Raji (cell line): ENCODE measurements around the gene CA14.

Source experiments
- POLR2A ChIP-seq: IDR thresholded peaks from 2 replicates; pipeline ENCODE4 v1.6.1; 2011; ENCODE audit warnings: low read depth, low read length, control low read depth; ENCODE audit not compliant: insufficient read depth

The CA14 gene

DNA sequence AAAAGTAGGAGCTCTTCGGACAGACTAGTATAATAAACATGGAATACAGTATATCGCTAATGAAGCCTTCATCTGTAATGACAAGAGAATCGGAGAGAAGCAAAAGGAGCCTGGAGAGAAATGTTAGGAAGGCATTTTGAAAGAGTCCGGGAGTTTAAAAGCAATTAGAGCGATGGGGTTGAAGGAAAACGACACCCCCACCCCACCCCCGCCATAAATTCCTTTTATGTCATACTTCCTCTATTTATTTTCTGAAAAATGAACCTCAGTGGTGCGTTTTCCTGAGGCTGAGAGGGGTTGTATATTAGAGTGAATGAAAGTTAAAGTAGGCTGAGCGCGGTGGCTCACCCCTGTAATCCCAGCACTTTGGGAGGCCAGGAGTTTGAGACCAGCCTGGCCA, 11.9 kb downstream of the CA14 start:
- TF ChIP-seq POLR2A, result no peak

DNA sequence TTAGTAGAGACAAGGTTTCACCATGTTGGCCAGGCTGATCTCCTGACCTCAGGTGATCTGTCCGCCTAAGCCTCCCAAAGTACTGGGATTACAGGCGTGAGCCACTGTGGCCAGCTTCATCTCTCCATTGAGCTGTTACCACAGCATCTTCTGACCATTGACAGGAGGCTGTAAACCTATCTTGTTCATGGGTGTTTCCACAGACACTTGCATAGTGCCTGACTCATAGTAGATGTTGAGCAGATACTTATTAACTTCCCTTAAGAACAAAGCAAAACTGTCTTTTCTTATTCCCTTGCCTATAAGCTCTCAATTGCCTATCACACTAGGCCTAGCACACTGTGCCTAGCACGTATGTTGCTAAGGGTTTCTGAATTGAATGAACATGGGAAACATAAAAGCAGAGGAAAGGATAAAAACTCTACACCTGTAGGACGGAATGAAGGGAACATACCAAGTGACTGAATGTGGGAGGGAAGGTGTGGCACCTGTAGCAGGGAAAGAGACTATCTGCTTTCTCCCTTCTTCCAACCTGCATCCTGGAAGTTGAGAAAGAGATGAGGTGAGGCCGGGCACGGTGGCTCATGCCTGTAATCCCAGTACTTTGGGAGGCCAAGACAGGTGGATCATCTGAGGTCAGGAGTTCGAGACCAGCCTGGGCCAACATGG, 13.9 kb downstream of the CA14 start:
- no peak for TF ChIP-seq POLR2A

DNA sequence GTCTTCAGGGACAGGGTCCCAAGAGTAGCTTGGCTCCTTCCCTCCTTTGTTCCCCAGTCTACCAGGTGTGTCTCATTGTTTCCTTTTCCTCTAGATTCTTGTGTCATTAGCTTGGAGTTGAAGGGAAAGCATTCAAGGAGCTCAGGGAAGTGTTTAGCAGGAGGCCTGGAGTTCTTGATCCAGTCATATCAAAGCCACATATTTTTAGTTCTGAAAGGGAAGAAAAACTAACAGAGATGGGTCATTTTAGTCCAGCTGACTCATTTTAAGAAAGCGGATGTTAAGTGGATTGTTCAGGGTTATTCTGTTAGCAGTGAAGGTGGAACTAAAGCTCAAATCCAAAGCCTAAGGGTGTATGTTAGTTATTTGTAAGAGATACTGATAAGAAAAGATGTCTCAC, 15.7 kb downstream of the CA14 start:
- no peak for TF ChIP-seq POLR2A

DNA sequence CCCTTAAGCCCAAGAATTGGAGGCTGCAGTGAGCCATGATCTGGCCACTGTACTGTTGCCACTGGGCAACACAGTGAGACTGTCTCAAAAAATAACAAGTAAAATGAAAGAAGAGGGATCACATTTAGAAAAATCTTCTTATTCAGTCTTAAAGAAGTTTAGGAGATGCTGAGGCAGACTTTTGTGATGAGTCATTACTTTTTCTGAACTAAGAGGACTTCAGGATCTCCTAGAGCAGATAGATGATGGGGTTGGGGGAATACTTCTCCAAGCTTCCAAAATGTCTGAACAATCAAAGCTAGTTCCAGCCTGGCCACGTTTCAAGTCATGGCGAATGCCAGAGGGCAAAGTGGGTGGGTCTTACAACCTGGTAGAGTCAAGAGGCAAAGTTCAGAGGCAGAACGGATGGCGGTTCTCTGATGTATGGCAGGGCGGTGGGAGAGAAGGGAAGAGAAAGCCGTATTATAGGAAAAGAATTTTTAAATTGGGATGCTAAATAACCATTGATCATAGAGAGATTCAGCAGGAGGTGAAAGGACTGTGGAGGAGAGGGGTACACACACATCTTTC, 22.6 kb downstream of the CA14 start:
- no peak for TF ChIP-seq POLR2A

DNA sequence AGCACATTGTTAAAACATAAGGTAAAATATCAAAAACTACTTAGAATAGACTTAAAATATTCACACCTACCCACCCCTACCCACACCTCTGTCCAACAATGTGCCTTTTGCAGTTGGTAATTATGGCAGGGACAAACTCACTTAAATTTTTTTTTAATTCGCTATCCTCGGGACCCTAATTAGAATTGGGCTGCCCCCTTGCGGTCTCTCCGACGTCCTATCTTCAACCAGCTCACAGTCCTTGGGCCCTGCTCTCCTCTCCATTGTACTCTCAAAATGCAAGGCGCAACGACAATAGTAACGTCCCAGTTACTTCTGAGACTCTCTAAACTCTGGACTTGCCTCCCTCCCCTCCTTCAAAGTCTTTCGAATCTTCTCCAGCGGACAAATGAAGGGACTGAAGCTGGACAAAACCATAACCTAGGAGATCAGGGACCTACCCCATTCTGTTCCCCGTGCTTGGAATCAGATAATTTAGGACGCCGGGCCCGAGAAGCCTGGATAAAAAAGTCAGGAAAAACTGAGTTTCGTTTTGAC, 23.7 kb downstream of the CA14 start:
- no peak for TF ChIP-seq POLR2A

DNA sequence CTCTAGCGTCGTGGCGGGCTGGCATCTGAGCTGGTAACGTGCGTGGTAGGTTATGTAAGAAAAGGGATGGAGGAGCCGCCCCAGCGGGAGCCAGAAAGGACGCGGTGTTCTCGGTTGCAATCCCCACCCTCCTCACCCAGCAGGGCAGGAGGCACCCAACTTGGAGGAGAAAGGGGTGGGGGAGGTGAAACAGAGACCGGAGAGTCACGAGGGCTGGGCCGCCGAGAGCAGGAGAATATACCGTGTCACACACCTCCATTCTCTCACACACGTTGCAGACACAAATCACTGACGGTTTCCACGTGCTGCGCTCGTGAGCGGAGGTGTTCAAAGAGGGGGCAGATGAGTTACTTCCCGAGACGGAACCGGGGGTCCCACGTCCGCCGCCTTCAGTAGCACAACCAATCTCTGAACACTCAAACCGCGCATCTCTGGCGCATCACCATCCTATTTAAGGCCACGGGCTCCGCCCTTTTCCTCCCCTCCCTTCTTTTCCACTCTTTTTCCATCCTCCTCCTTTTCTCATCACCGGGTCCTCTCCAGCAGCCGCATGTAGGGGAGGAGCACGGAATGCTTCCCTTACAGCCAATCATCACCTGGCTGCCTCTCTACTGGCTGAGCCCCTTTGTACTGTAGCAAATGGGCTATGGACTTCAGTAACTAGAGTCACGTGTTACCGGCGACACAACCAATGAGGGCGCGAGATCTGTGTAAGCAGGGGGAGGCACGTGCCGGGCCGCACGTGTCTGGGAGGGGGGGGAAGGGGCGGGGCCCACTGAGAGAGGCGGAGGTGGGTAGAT, 24.4 kb downstream of the CA14 start, which contains the start of gene CIART:
Gene CIART, plus strand, starts transcription at position 797 of the 800 bp plus-strand sequence. CDS start 714 bp downstream, outside the sequence.
- no peak for TF ChIP-seq POLR2A

DNA sequence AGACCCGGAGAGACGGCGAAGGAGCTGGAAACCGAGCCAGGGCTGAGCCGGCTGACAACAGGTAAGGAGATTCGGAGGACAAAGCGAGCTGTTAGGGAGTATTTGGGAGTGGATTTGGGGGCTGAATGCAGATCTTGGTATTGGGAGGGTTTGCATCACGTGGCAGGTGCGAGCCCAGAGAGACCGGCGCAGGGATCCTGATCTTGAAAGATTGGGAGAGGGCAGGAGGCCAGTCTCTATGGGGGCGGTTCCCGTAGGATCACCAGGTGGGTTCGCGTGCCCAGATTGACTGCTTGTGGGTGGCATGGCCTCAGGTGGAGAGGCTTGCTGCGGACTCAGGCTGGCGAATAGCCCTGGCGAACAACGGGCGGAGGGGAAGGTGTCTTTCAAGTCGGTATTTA, 25.0 kb downstream of the CA14 start:
- TF ChIP-seq POLR2A, result no peak

DNA sequence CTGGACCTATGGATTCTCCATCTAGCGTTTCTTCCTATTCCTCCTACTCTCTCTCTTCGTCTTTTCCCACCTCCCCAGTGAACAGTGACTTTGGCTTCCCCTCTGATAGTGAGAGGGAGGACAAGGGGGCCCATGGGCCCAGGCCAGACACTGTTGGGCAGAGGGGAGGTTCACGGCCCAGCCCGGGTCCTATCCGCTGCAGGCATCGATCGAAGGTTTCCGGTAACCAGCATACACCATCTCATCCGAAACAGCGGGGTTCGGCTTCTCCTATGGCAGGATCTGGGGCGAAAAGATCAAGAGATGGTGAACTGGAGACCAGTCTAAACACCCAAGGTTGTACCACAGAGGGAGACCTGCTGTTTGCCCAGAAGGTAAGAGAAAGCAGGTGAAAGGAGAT, 25.7 kb downstream of the CA14 start:
- TF ChIP-seq POLR2A, result no peak

DNA sequence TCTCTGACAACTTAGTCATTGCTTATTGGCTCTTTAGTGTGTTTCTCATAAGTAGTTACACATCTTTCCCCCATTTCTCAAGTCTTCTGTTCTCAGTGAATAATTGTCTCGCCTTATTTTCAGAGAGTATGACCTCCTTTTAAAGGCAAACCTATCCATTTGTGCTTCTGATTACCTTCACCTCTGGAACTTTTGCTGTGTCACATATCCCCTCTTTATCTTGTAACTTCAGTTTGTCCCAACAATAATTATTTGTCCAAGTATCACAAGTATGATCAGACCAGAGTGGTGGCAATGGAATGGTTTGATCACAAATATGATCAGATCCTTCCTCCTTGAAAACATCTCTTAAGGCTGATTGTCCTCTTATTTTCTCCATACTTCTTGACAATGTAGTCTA, 30.8 kb downstream of the CA14 start:
- no peak for TF ChIP-seq POLR2A

DNA sequence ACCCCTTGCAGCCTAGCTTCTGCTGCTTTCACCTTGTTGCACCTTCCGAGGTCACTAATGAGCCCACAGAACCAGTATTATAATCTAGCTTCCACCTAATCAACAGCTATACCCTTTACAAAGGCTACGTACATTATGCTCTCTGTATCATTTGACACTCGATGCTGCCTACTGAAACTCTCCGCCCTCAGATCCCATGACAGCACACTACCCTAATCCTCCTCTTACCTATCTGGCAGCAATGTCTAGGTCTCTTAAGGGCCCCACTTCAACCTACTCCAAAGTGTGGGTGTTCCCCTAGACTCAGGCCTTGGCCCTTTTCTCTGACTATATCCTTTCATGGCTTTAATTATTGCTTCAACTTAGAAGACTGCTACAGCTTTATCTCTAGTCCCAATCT, 31.2 kb downstream of the CA14 start:
- TF ChIP-seq POLR2A, result no peak

DNA sequence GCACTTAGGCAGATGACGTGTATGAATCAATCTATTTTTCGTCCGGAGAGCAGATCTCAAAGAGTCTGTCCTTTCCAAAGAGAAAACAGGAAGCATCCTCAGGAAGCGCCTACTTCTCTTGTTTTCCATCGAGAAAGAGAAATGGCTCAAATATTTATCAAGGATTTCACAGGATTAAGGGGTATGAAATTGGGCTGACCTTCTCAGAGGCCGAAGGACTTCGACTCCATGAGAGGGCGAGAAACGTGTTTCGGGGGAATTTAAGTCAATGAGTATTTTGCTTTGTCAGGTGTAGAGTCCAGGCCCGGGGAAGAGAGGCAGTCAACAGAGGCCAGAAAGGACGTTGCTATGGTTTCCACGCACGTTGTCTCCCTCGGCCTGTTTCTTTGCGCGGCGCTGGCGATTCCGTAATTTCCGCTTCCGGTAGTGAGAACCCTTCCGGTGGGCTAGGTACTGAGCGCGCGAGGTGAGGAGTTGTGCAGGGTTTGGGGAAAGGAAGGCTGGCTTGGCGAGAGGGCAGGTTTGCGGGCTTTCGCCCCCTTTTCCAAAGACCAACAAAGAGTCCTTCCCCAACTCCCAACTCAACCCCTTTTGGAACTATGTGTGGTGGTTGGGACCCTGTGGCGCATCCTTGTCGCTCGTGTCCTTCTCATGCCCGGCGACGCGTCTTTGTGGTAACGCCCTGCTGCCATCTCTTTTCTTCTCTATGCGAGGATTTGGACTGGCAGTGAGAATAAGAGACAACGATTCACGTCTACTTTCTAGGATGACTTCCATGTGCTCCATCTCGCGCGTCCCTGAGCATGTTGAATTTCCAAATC, 36.1 kb downstream of the CA14 start, which contains the start of gene MRPS21:
Gene MRPS21, plus strand, starts transcription at position 429 of the 821 bp plus-strand sequence. CDS start 506 bp downstream, outside the sequence.
- TF ChIP-seq POLR2A, result peak; percentile 97

DNA sequence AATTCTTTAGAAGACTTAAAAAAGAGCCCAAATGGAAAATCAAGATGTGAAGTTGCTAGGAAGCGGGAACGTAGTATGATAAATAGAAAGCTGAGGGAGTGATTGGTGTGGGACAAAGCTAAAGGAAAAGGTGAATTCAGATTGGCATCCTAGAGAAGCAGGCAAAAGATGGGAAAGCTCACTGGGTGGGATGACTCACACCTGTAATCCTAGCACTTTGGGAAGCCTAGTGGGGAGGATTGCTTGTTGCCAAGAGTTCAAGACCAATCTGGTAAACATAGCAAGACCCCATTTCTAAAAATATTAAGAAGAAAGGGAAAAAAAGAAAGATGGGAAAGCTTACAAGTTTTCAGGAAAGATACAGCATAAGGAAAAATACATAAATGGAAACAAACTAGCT, 37.9 kb downstream of the CA14 start:
- TF ChIP-seq POLR2A, result no peak

DNA sequence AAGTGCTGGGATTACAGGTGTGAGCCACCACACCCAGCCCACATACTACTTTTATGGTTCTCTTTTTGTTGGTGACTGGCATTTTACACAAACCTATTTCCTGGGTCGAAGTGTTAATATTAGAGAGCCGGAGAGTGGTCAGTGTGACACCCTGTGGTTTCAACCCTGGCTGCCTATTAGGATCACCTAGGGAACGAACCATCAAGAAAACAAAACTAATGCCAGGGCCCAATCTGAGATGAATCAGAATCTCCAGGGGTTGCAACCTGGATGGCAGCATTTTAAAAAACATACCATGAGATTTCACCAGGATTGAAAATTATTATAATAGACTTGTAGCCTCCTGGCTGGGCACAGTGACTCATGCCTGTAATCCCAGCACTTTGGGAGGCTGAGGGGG, 42.1 kb downstream of the CA14 start:
- TF ChIP-seq POLR2A, result no peak

DNA sequence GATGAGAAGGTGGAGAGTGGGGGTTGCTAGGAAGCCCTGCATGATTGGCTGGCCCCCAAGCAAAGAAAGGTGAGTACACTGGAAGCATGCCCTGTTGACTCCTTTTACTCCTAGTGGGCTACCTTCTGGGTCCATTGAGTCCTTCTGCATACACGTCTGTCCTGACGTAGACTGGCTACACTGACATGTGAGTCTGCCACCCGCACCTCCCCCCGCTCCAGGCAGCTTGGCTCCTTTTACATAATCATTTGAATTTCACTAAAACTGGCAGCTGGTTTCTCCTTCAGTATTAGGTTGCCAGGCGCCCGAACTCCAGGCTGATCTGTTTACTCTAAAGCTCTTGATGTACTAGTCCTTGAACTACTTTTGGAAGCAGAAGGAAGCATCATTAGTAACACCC, 44.8 kb downstream of the CA14 start:
- TF ChIP-seq POLR2A, result no peak

DNA sequence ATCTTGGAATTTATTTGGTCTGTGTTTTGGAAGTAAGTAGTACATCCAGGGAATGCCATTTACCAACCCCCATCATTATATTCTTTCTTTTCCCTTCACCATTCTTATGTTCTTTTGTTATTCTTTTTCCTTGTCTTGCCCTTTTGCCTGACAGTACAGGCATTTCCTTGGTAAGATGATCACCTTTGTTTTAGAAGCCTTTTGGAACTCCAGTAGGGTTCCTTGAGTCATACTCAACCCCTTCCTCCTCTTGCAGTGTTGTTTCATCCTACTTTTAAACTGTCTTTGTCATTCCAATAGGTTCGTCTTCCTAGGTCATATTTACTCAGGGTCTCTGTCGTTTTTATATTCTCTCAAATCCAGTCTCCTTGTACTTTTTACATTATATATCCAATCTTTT, 45.3 kb downstream of the CA14 start:
- no peak for TF ChIP-seq POLR2A

DNA sequence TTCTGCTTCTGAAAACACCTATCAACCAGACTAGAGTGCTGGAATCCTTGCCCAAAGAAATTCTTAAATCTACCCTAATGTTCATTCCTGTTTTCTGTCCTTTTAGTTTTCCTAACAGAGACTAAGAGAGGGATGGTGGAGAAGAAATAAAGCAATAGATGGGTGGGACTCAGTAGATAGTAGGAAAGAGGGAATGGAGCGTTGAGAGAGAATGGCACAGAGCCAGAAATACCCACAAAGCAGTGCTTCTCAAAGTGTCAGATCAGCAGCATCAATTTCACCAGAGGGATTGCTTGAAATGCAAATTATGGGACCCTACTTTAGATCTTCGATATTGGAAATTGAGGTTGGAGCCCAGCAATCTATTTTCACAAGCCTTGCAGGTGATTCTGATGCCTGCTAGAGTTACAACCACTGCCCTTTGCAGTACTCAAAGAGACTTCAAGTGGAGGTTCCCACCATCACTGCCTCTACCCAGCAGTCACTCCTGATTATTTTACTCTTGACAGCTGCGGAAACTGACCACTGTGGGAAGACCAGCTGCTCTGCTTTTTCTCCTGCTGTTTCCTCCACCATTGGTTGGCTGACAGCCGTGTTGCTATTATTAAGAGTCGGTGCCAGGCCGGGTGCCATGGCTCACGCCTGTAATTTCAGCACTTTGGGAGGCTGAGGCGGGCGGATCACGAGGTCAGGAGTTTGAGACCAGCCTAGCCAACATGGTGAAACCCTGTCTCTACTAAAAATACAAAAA, 52.4 kb downstream of the CA14 start:
- no peak for TF ChIP-seq POLR2A
